Esophagus squamous epithelium (tissue), 5 donors: Measurements from ENCODE around the gene CAMK2A. TPM values are rescaled to one million over a fixed set of nuclear protein-coding genes. Genes with fewer than 3 reads are reported as not detected.

Experiments
- DNase-seq: peaks from one replicate; lab custom pipeline; 2025; lab: John Stamatoyannopoulos, UW
- H3K27ac ChIP-seq, 4 donors: fragments of 200-600 bp; sonication (generic); one replicate each; pipeline ENCODE4 v1.5.1; 2016 to 2019; ENCODE audit warnings: mild to moderate bottlenecking in 1 of 4
- H3K27me3 ChIP-seq, 4 donors: fragments of 200-600 bp; sonication (generic); 1 replicate in 3 of 4; 2 replicates in 1 of 4; pipeline versions ENCODE4 v1.5.1 to v1.6.0; 2017 to 2021; ENCODE audit warnings: antibody characterized with exemption in 1 of 4
- H3K36me3 ChIP-seq, 3 donors: fragments of 200-600 bp; sonication (generic); one replicate each; pipeline ENCODE4 v1.5.1; 2016 to 2019
- H3K4me1 ChIP-seq, 3 donors: fragments of 200-600 bp; sonication (generic); one replicate each; pipeline ENCODE4 v1.5.1; 2017 to 2019
- H3K4me3 ChIP-seq, 4 donors: fragments of 200-600 bp; sonication (generic); 1 replicate in 3 of 4; 2 replicates in 1 of 4; pipeline ENCODE4 v1.5.1; 2016 to 2019; ENCODE audit warnings: mild to moderate bottlenecking in 2 of 4, moderate library complexity in 1 of 4
- H3K9me3 ChIP-seq, 3 donors: fragments of 200-600 bp; sonication (generic); one replicate each; pipeline ENCODE4 v1.5.1; 2016 to 2019
- CTCF ChIP-seq, 6 experiments: fragments of 450-650 bp in 4 of 6; fragments of 200-600 bp in 2 of 6; sonication (generic) in 2 of 6; IDR thresholded peaks; one replicate each; pipeline ENCODE4 v1.5.1; 2016 to 2019; ENCODE audit warnings: antibody characterized with exemption in 6 of 6, mild to moderate bottlenecking in 4 of 6, moderate library complexity in 4 of 6
- POLR2A ChIP-seq, 4 donors: fragments of 450-650 bp; IDR thresholded peaks; one replicate each; pipeline ENCODE4 v1.6.1; 2017; ENCODE audit warnings: antibody characterized with exemption in 4 of 4, mild to moderate bottlenecking in 4 of 4, moderate library complexity in 3 of 4
- WGBS, 2 donors: methylation state at CpG; one replicate each; pipeline ENCODE4 v1.1.5; 2018; 5-methylcytosine and 5-hydroxymethylcytosine counted together
- intact Hi-C: fragments of 100-400 bp; cut with DNase I; formaldehyde crosslinking; loops from one replicate; pipeline ENCODE4 v1.15.0; 2022
- total RNA-seq, 4 donors: library from RNA; depleted of rRNA; stranded (reverse); fragments of >200 nt; gene quantifications; one replicate each; pipeline ENCODE4 v1.1.0, GENCODE V29; 2016
- donor health status: DM: yes; HTN: yes; CAD: no.

CAMK2A gene
- total RNA-seq, 4 donors from 2014 or later: 0.04 TPM; not detected in 3

DNA sequence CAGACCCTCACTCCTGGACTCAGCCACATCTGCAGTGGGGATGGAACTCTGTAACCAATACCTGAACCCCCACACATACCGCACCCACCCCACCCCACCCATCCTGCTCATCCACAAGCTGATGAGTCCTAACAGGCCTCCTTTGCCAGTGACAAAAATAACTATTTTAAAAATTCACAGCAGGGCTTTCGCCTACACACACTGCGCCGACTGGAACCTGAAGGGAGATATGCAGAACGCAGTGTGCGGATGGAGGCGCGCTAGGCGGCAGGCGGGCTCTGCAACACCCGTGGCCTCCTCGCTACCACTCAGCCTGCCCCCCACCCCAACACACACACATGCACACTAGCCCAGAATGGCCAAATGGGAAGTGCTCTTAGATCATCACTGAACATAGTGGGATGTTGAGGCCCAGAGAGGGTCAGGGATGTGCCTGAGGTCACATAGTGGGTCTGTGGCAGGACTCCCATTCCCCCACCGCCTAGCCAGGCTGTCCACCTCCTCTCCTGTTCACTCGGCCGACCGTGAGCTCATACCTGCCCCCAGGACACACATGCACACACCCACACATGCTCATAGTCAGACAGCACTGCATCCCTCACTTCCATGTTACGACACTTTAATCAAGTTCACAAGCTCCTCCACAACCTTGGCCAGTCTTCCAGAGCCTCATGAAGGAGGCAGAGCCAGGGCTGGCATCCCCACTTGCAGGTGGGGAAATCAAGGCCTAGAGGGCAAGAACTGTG, 6.3 kb upstream of the CAMK2A start:
- Histone ChIP-seq H3K36me3 (no peaks in the 10 kb centered on the region), H3K4me1 (peaks cover 37 to 79% (median 48%) of the 10 kb centered on the region in 3 donors), H3K9me3 (no peaks in the 10 kb centered on the region), H3K27ac (peak overlapping the region; percentile 23 to 34 (median 32)), H3K4me3 (no peak overlapping the region), H3K27me3 (peaks cover 0 to 18% (median 0%) of the 10 kb centered on the region in 4 donors)
- TF ChIP-seq POLR2A (IDR thresholded peaks at IDR 0.05) (no peak), CTCF (IDR thresholded peaks at IDR 0.05) (no peak)
- no peak for DNase-seq
- WGBS, 2 donors: 46 to 71% methylated on average over 10 to 16 of the region's 17 CpGs
- intact Hi-C loops: no loop called here

DNA sequence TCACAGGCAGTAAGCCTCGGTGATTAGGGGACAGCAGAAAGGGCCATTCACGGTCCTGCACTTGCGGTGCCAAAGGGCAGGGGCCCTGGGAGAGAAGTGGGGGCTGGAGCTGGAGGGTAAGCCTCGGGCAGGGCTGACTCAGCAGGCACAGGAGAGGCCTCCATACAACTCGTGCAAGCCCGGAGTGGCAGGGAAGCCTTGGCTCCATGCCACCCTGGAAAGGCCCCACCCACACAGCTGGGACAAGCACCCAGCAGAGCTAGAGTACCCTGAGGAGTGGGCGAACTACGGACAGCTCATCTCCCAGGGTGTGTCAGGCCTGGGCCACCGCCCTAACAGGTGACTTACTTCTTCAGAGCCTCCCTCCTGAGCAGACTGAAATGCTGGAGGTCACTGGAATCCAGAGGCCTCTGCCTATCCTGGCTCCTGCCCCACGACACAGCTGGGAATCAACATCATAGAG, 5.6 kb upstream of the CAMK2A start:
- H3K27ac ChIP-seq: peak overlapping the region; percentile 3 to 34 (median 32)
- WGBS, 2 donors: 20 to 40% methylated on average over 1 to 2 of the region's 10 CpGs

GRCh38 chr5:150294551-150295071, 5.0 kb upstream of the CAMK2A start:
- peak overlapping the region; percentile 3 to 33 (median 26) for H3K27ac ChIP-seq
- 60 to 82% methylated on average over 1 to 2 of the region's 10 CpGs for WGBS, 2 donors

More for the DNA sequence above, 5.6 kb upstream of the CAMK2A start:
- H3K27me3 ChIP-seq: peaks cover 0 to 20% (median 0%) of the 10 kb centered on the region in 4 donors
- intact Hi-C loops: no loop called here
- H3K36me3 ChIP-seq: no peaks in the 10 kb centered on the region
- no peak overlapping the region for H3K4me3 ChIP-seq
- DNase-seq: no peak
- peaks cover 32 to 71% (median 41%) of the 10 kb centered on the region in 3 donors for H3K4me1 ChIP-seq
- H3K9me3 ChIP-seq: no peaks in the 10 kb centered on the region
- TF ChIP-seq CTCF (IDR thresholded peaks at IDR 0.05) (no peak), POLR2A (IDR thresholded peaks at IDR 0.05) (no peak)

GRCh38 chr5:150293091-150293941, 3.7 kb upstream of the CAMK2A start:
- no peak overlapping the region for H3K4me3 ChIP-seq
- H3K36me3 ChIP-seq: no peaks in the 10 kb centered on the region
- intact Hi-C loops: no loop called here
- H3K9me3 ChIP-seq: no peaks in the 10 kb centered on the region
- no peak overlapping the region for H3K27ac ChIP-seq
- 49 to 73% methylated on average over 5 to 8 of the region's 19 CpGs for WGBS, 2 donors
- H3K27me3 ChIP-seq: peaks cover 0 to 24% (median 0%) of the 10 kb centered on the region in 4 donors
- peaks cover 19 to 53% (median 25%) of the 10 kb centered on the region in 3 donors for H3K4me1 ChIP-seq
- TF ChIP-seq POLR2A (IDR thresholded peaks at IDR 0.05) (no peak), CTCF (IDR thresholded peaks at IDR 0.05) (no peak)
- no peak for DNase-seq

More at GRCh38 chr5:150294551-150295071, 5.0 kb upstream of the CAMK2A start:
- peaks cover 30 to 66% (median 35%) of the 10 kb centered on the region in 3 donors for H3K4me1 ChIP-seq
- H3K9me3 ChIP-seq: no peaks in the 10 kb centered on the region
- peaks cover 0 to 24% (median 0%) of the 10 kb centered on the region in 4 donors for H3K27me3 ChIP-seq
- intact Hi-C loops: no loop called here
- H3K4me3 ChIP-seq: no peak overlapping the region
- H3K36me3 ChIP-seq: no peaks in the 10 kb centered on the region
- no peak for DNase-seq
- TF ChIP-seq POLR2A (IDR thresholded peaks at IDR 0.05) (no peak), CTCF (IDR thresholded peaks at IDR 0.05) (no peak)
